ENCODE measurements around the gene ZNF593OS. TPM values are rescaled to one million over a fixed set of nuclear protein-coding genes. Genes with fewer than 3 reads are reported as not detected.

The ZNF593OS gene
- total and polyA plus RNA-seq, 2 donors (not counting 3 experiments of a cell fraction or from before 2014, with no cell fraction given) = not detected

DNA sequence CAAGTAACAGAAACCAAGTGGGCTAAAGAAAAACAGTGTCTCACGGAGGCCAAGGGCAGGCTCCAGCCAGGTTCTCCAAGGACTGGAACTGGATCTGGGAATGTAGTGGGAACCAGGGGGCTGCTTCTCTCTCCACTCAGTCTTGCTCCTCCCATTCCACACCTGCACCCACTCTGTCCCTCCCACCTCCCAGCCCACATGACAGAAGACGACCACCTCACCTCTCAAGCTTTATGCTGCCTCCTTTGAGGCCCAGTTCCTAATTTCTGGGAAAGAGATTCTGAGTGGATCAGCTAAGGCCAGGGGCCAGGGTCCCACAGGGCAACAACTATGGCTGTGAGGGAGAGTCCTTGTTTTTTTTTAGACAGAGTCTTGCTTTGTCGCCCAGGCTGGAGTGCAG lies 43.6 kb upstream of the ZNF593OS start:
- Histone ChIP-seq H3K36me3 (ENCODE audit: control insufficient read depth in 2 of 2, extremely low read depth in 1 of 2, insufficient read depth in 2 of 2, low read length in 2 of 2) (no peaks in the 10 kb centered on the region), H3K9ac (replicated peaks; ENCODE audit: extremely low read depth, insufficient read depth, low read length) (no peak overlapping the region), H3K27me3 (ENCODE audit: control insufficient read depth in 2 of 2, insufficient read depth in 2 of 2, low read length in 2 of 2) (peaks cover 4 to 5% of the 10 kb centered on the region in 2 experiments), H3K4me3 (replicated peaks in 1 of 3; ENCODE audit: insufficient read depth in 1 of 3, low read depth in 1 of 3, low read length in 3 of 3) (no peak overlapping the region), H4K20me1 (replicated peaks; ENCODE audit: control insufficient read depth, extremely low read depth, insufficient read depth, low read length) (no peaks in the 10 kb centered on the region), H2AFZ (ENCODE audit: low read depth, low read length) (no peak overlapping the region), H3K79me2 (ENCODE audit: control insufficient read depth, insufficient read depth, low read length) (no peaks in the 10 kb centered on the region), H3K4me2 (ENCODE audit: insufficient read depth, low read length) (no peak overlapping the region), H3K9me1 (replicated peaks; ENCODE audit: control insufficient read depth, extremely low read depth, insufficient read depth, low read length) (no peaks in the 10 kb centered on the region), H3K4me1 (ENCODE audit: control insufficient read depth, extremely low read depth, insufficient read depth, low read length) (no peaks in the 10 kb centered on the region), H3K9me3 (replicated peaks; ENCODE audit: control insufficient read depth, insufficient read depth, low read length) (no peaks in the 10 kb centered on the region), H3K27ac (ENCODE audit: insufficient read depth, low read depth, low read length) (no peak overlapping the region)
- POLR2A ChIA-PET = no interaction called here
- dilution Hi-C loops (cut with MboI; ENCODE audit: extremely low pct_ligation_motif_present, low sequenced_read_pairs) (no loop called here), intact Hi-C loops (cut with micrococcal nuclease) (no loop called here)
- no peak for TF ChIP-seq EZH2 (IDR thresholded peaks at IDR 0.05; ENCODE audit: borderline replicate concordance, low read depth, low read length, severe bottlenecking)
- TF ChIP-seq JUN (IDR thresholded peaks at IDR 0.05; ENCODE audit: borderline replicate concordance, insufficient read depth, insufficient read length, low read depth) = no peak
- TF ChIP-seq FOS (IDR thresholded peaks at IDR 0.05; ENCODE audit: borderline replicate concordance, insufficient read depth, low read length) = no peak
- no peak for TF ChIP-seq GATA2 (IDR thresholded peaks at IDR 0.05; ENCODE audit: insufficient read depth, insufficient read length, low read depth, low read length)
- no peak for TF ChIP-seq MYC (IDR thresholded peaks at IDR 0.05; ENCODE audit: low read depth, low read length)
- TF ChIP-seq, protein P1, sequence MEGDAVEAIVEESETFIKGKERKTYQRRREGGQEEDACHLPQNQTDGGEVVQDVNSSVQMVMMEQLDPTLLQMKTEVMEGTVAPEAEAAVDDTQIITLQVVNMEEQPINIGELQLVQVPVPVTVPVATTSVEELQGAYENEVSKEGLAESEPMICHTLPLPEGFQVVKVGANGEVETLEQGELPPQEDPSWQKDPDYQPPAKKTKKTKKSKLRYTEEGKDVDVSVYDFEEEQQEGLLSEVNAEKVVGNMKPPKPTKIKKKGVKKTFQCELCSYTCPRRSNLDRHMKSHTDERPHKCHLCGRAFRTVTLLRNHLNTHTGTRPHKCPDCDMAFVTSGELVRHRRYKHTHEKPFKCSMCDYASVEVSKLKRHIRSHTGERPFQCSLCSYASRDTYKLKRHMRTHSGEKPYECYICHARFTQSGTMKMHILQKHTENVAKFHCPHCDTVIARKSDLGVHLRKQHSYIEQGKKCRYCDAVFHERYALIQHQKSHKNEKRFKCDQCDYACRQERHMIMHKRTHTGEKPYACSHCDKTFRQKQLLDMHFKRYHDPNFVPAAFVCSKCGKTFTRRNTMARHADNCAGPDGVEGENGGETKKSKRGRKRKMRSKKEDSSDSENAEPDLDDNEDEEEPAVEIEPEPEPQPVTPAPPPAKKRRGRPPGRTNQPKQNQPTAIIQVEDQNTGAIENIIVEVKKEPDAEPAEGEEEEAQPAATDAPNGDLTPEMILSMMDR (IDR thresholded peaks at IDR 0.05; ENCODE audit: extremely low read depth in 1 of 2, insufficient read depth in 1 of 2, low read depth in 1 of 2, low read length in 2 of 2) = no peak
- TF ChIP-seq POLR2AphosphoS5 (IDR thresholded peaks at IDR 0.05; ENCODE audit: insufficient read depth, low read depth, low read length) = no peak
- TF ChIP-seq, protein P2, sequence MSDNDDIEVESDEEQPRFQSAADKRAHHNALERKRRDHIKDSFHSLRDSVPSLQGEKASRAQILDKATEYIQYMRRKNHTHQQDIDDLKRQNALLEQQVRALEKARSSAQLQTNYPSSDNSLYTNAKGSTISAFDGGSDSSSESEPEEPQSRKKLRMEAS (IDR thresholded peaks at IDR 0.05; ENCODE audit: insufficient read depth, insufficient read length) = no peak
- TF ChIP-seq POLR2A (IDR thresholded peaks at IDR 0.05; ENCODE audit: low read depth, low read length) = no peak
- FAIRE-seq (no peak), DNase-seq (ENCODE audit: low read depth, low spot score) (no peak)
- BruUV-seq (replicated peaks) = no TSS peak
- CTCF ChIA-PET = interaction anchor here (1.5 kb wide), 1 partner anchor 10 kb away, joined by 4 read pairs; no protein-coding TSS in a partner anchor

All from endothelial cell of umbilical vein (primary cell).